NCI-H1048 (cell line): ENCODE measurements around the gene MYO1E.

ENCODE experiments used
- DNase-seq: peaks from one replicate; lab custom pipeline; 2025; lab: John Stamatoyannopoulos, UW

The MYO1E gene

DNA sequence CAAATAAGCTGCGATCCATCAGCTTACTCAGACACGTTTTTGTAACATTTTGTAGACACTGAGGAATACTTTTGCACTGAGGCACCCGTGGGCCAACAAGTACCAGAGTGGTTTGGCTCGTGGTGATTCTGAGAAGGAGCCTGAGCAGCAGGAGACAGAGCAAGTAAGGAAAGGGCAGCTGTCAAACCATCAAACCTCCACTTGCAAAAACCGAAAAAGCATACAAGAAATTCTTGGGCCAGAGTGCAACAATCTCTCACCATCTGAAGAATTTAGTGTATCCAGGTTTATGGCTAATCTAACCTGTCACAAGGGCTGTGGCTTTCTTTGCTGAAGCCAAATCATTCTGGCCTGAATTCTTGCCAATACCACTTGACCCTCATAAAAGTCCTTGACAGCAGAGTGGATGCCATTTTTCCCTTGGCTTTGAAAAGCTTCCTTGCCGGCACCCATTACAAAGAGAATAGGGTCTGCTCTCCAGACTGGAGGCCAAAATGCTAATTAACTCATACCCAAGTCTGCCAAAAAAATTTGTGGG is 56.7 kb downstream of the MYO1E start:
- no peak for DNase-seq

- DNase-seq = peak; percentile 47
These were observed 58.9 kb downstream of the MYO1E start for GRCh38 chr15:59313641-59314332.

DNA sequence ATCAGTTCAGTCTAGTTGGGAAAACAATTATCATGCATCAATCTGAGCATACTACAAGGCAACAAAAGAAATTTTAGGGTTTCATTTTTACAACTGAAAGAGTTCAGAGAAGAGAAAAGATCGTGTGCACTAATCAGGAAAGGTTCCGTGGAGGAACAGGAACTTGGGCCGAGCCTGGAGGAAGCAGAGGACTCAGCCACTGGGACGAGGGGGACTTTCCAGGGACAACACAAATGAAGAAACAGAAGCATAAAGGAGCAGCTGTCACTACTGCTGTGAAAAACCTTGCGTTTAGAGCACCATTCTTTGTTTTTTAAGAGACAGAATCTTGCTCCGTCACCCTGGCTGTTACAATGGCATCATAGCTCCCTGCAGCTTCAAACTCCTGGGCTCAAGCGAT is 60.5 kb downstream of the MYO1E start:
- DNase-seq = no peak

- no peak for DNase-seq
These were observed 61.5 kb downstream of the MYO1E start for GRCh38 chr15:59311195-59311594.

GRCh38 chr15:59309405-59309804 is 63.3 kb downstream of the MYO1E start:
- DNase-seq = no peak

DNA sequence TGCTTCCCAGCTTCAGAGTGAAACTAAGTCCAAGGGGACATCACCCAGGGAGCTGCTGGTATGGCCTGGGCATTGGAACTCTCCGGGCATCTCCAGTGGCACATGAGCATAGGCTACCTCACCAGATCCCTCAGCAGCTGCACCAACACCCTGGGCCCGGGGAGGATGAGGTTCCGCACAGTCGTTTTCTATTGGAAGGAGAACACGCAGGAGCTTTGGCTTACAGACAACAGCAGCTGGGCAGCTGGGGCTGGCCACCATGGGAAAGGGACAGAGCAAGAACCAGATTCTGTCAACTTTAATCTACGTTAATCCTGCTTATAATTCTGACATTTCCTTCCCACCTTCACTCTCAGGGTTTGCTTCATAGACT is 65.5 kb downstream of the MYO1E start:
- DNase-seq = no peak

- DNase-seq = no peak
These were observed 66.0 kb downstream of the MYO1E start for GRCh38 chr15:59306520-59307164.

DNA sequence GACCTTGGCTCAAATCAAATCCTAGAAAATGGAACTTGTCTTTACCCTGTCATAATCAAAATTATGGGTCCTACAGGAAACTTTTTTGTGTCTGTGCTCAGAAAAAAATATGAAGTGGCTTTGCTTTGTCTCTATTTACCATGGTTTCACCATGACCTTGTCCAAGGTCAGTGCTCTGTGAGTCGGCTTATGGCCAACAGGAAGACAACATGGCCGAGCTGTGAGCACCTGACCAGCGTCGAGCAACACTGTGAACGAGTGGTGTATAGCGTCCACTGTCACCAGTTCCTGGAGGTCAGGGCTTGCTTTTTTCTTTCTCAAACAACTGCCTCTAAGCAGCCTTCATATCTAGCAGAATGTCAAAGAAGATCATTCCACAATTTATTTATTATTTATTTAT is 67.9 kb downstream of the MYO1E start:
- no peak for DNase-seq

- no peak for DNase-seq
These were observed 68.5 kb downstream of the MYO1E start for GRCh38 chr15:59304034-59304795.

DNA sequence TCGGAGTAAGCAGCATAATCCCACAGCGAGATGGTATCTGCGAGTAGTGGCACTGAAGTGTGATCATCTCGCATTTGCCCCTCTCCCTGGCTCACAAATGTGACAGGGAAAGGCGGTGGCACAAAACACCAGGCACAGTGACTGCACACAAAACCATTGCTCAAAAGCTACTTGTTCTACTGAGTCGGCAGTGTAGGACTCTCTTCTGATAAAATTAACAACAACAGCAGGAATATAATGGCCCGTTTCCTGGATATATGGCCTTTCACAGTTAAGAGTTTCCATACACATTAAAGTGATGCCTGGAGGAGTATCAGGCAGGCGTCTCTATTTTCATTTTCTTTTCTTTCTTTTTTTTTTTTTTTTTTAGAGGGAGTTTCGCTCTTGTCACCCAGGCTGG is 69.0 kb downstream of the MYO1E start:
- no peak for DNase-seq

GRCh38 chr15:59303136-59303535 is 69.5 kb downstream of the MYO1E start:
- no peak for DNase-seq

- DNase-seq = no peak
These were observed 71.1 kb downstream of the MYO1E start for GRCh38 chr15:59301527-59301926.

GRCh38 chr15:59300618-59301139 is 72.0 kb downstream of the MYO1E start:
- no peak for DNase-seq

- no peak for DNase-seq
These were observed 72.6 kb downstream of the MYO1E start for GRCh38 chr15:59299929-59300617.

- no peak for DNase-seq
These were observed 73.8 kb downstream of the MYO1E start for GRCh38 chr15:59298854-59299250.

- no peak for DNase-seq
These were observed 74.3 kb downstream of the MYO1E start for GRCh38 chr15:59298225-59298853.

DNA sequence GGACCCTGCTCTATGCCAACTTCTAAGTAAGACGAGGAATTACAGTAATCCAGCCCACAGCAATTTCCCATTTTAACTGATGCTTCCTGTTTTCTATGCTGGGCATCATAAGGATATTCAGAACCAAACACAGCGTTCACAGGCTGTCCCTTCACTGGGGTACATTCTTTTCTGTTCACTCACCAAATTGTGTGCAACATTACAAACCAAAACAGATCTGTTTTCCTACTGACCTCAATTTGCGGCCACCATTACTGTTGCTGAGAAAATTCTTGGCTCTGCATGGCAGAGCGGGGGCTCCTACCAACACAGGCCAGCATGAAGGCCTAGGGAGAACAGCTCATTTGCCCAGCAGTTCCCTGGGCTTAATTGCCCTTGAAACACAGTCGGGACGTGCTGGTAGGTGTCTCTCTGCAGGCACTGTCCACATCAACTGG is 76.5 kb downstream of the MYO1E start:
- DNase-seq = no peak

GRCh38 chr15:59295261-59296001 is 77.2 kb downstream of the MYO1E start:
- no peak for DNase-seq

DNA sequence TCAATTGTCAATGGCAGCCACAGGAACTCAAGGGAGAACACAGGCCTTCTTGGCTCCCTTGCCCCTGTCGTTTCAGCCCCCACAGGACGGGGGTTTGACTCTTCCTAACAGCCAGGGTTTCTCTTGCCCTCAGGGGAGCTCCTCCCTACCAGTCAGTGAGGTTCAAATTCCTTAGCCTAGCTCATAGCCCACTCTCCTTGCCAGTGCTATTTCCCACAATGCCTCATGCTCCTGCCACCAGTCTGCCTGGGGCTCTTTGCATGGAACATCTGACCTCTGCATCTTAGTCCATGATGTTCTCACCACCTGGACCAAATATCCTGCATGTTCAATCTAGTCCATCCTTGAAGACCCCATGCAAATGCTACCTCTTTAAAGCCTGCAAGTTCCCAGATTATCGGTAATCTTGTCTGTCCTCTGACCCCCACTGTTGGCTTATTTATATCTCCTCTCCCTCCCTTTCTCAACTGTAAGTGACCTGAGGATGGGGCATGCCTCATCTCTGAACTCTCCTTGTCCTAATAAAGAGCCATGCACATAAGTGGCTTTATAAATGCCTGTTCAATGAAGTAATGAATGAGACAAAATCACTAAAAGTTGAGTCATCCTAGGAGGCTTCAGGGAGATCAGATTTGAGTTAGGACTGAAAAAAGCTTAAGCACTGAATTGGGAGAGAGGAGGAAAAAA is 78.0 kb downstream of the MYO1E start:
- no peak for DNase-seq

DNA sequence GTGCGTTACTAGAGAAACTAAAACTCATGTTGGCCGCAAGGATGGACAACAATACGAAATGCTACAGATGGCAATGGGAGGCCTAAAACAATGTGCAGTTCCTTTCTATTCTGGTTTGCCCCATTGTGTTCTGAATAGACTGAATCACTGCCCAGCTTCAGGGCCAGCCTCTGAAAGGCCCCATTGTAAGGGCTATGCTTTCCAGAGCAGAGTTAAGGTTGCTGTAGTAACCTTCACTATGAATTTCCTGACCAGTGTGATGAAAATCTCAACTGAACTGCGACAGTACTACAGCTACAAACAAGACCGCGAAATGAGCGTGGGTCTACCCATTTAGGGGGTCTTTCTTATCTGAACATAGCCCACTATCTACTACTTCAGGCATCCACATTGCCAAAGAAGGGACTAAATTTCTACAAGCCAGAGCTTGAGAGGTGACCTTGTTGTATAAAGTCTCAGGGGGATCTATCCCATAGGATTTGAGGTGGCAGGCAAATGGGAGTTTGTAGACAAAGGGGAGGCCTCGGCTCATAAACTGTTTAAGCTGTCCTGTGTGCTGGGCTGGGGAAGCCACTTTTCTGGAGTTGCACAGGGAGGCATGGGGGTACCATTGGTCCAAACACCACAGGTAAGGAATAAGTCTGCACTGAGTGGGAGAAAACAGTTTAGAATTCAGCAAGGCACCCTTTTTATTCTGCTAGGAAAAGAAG is 80.1 kb downstream of the MYO1E start:
- DNase-seq = no peak
